Stomach (tissue), 9 donors: ENCODE results near the gene TMEM165. TPM values are rescaled to one million over a fixed set of nuclear protein-coding genes. Genes with fewer than 3 reads are reported as not detected.

Experiments
- DNase-seq, 2 donors: peaks; one replicate each; pipeline versions ENCODE4 v3.0.0 to v3.0.0-alpha.2; 2013 to 2019
- H3K27ac ChIP-seq, 5 donors: fragments of 200-600 bp in 4 of 5; sonication (generic) in 4 of 5; one replicate each; pipeline ENCODE4 v1.5.1; 2013 to 2019; ENCODE audit warnings: mild to moderate bottlenecking in 1 of 5, moderate library complexity in 1 of 5
- H3K27me3 ChIP-seq, 3 donors: fragments of 200-600 bp; sonication (generic); one replicate each; pipeline ENCODE4 v1.5.1; 2017 to 2019; ENCODE audit warnings: mixed run types in 1 of 3
- H3K36me3 ChIP-seq, 4 donors: fragments of 200-600 bp; sonication (generic); 1 replicate in 3 of 4; 2 replicates in 1 of 4; pipeline ENCODE4 v1.5.1; 2016 to 2019
- H3K4me1 ChIP-seq, 4 donors: fragments of 200-600 bp; sonication (generic); one replicate each; pipeline ENCODE4 v1.5.1; 2016 to 2019
- H3K4me3 ChIP-seq, 4 donors: fragments of 200-600 bp; sonication (generic) in 3 of 4; one replicate each; pipeline ENCODE4 v1.5.1; 2016 to 2019; ENCODE audit warnings: mild to moderate bottlenecking in 1 of 4
- H3K9me3 ChIP-seq, 4 donors: fragments of 200-600 bp; sonication (generic); one replicate each; pipeline ENCODE4 v1.5.1; 2016 to 2019
- CTCF ChIP-seq, 7 experiments: fragments of 450-650 bp in 4 of 7; fragments of 200-600 bp in 3 of 7; sonication (generic) in 3 of 7; IDR thresholded peaks; one replicate each; pipeline ENCODE4 v1.5.1; 2016 to 2019; ENCODE audit warnings: antibody characterized with exemption in 7 of 7, control low read depth in 2 of 7, mild to moderate bottlenecking in 1 of 7
- EP300 ChIP-seq: sonication (generic); formaldehyde crosslinking; IDR thresholded peaks from one replicate; pipeline ENCODE4 v1.6.1; 2017; ENCODE audit warnings: antibody characterized with exemption
- POLR2A ChIP-seq, 4 donors: fragments of 450-650 bp; IDR thresholded peaks; one replicate each; pipeline ENCODE4 v1.6.1; 2016; ENCODE audit warnings: antibody characterized with exemption in 4 of 4, control low read depth in 2 of 4, mild to moderate bottlenecking in 1 of 4, moderate library complexity in 1 of 4
- POLR2AphosphoS5 ChIP-seq, 3 donors: sonication (generic); formaldehyde crosslinking; IDR thresholded peaks; one replicate each; pipeline ENCODE4 v1.6.1; 2016; ENCODE audit warnings: antibody characterized with exemption in 3 of 3
- WGBS, 5 donors: extraction: QIAGEN DNeasy Blood & Tissue Kit in 3 of 5; methylation state at CpG; one replicate each; pipeline versions ENCODE4 v1.1.5 to v1.1.7; 2013 to 2018; 5-methylcytosine and 5-hydroxymethylcytosine counted together
- intact Hi-C: fragments of 100-400 bp; cut with DNase I; formaldehyde crosslinking; loops from one replicate; pipeline ENCODE4 v1.15.1; 2023; ENCODE audit warnings: low total_unique reads
- polyA plus RNA-seq, 3 donors: library from polyadenylated mRNA; stranded (reverse); fragments of 200-250 nt; gene quantifications; one replicate each; pipeline ENCODE4 v1.2.3, GENCODE V29; 2013
- total RNA-seq, 5 donors: library from RNA; depleted of rRNA; stranded (reverse); fragments of >200 nt; gene quantifications; one replicate each; pipeline versions ENCODE4 v1.1.0 to v1.2.3, GENCODE V29; 2014 to 2016
- donor health status: healthy with polysubstance abuse.
- donor health status: Bipolar disorder and iron deficiency.
- donor health status: healthy.

Gene TMEM165
- total and polyA plus RNA-seq, 8 donors = 21.6 to 365 (median 107) TPM

GRCh38 chr4:55410431-55410830 lies 14.7 kb downstream of the TMEM165 start:
- Histone ChIP-seq H3K9me3 (no peaks in the 10 kb centered on the region), H3K4me3 (no peak overlapping the region), H3K36me3 (peaks cover 6 to 68% (median 55%) of the 10 kb centered on the region in 4 donors), H3K27me3 (no peaks in the 10 kb centered on the region), H3K4me1 (peaks cover 0 to 53% (median 29%) of the 10 kb centered on the region in 4 donors), H3K27ac (no peak overlapping the region)
- DNase-seq = no peak
- 85 to 97% (median 86%) methylated on average over 8 of the region's 8 CpGs for WGBS, 5 donors
- TF ChIP-seq POLR2AphosphoS5 (IDR thresholded peaks at IDR 0.05) (no peak), CTCF (IDR thresholded peaks at IDR 0.05) (no peak), POLR2A (IDR thresholded peaks at IDR 0.05) (no peak), EP300 (no peak)
- intact Hi-C loops = no loop called here

GRCh38 chr4:55411621-55412020 lies 15.9 kb downstream of the TMEM165 start:
- no peak for DNase-seq
- Histone ChIP-seq H3K4me3 (no peak overlapping the region), H3K4me1 (peaks cover 0 to 41% (median 25%) of the 10 kb centered on the region in 4 donors), H3K27ac (no peak overlapping the region), H3K9me3 (no peaks in the 10 kb centered on the region), H3K36me3 (peaks cover 3 to 68% (median 55%) of the 10 kb centered on the region in 4 donors), H3K27me3 (no peaks in the 10 kb centered on the region)
- TF ChIP-seq POLR2AphosphoS5 (IDR thresholded peaks at IDR 0.05) = no peak
- TF ChIP-seq EP300 = no peak
- no peak for TF ChIP-seq CTCF (IDR thresholded peaks at IDR 0.05)
- TF ChIP-seq POLR2A (IDR thresholded peaks at IDR 0.05) = no peak
- 89 to 93% (median 91%) methylated on average over 6 of the region's 6 CpGs for WGBS, 5 donors
- intact Hi-C loops = no loop called here

GRCh38 chr4:55416176-55416575 lies 20.4 kb downstream of the TMEM165 start:
- H3K4me3 ChIP-seq = no peak overlapping the region
- H3K27me3 ChIP-seq = no peaks in the 10 kb centered on the region
- no peaks in the 10 kb centered on the region for H3K9me3 ChIP-seq
- H3K4me1 ChIP-seq = peaks cover 0 to 6% (median 0%) of the 10 kb centered on the region in 4 donors
- DNase-seq = no peak
- no peak overlapping the region for H3K27ac ChIP-seq
- TF ChIP-seq EP300 (no peak), CTCF (IDR thresholded peaks at IDR 0.05) (no peak), POLR2AphosphoS5 (IDR thresholded peaks at IDR 0.05) (no peak), POLR2A (IDR thresholded peaks at IDR 0.05) (no peak)
- intact Hi-C loops = no loop called here
- peaks cover 35 to 97% (median 88%) of the 10 kb centered on the region in 4 donors for H3K36me3 ChIP-seq
- 84 to 91% (median 89%) methylated on average over 3 of the region's 3 CpGs for WGBS, 5 donors

GRCh38 chr4:55424791-55425190 lies 29.0 kb downstream of the TMEM165 start:
- peaks cover 0 to 14% (median 8%) of the 10 kb centered on the region in 4 donors for H3K4me1 ChIP-seq
- WGBS, 5 donors = 84 to 92% (median 89%) methylated on average over 3 of the region's 3 CpGs

More at GRCh38 chr4:55424791-55425190, 29.0 kb downstream of the TMEM165 start:
- TF ChIP-seq POLR2AphosphoS5 (IDR thresholded peaks at IDR 0.05) (no peak), EP300 (no peak), POLR2A (IDR thresholded peaks at IDR 0.05) (no peak), CTCF (IDR thresholded peaks at IDR 0.05) (no peak)
- H3K9me3 ChIP-seq = no peaks in the 10 kb centered on the region
- H3K36me3 ChIP-seq = peaks cover 47 to 100% (median 97%) of the 10 kb centered on the region in 4 donors
- H3K27ac ChIP-seq = no peak overlapping the region
- no peaks in the 10 kb centered on the region for H3K27me3 ChIP-seq
- intact Hi-C loops = no loop called here
- H3K4me3 ChIP-seq = no peak overlapping the region
- DNase-seq = no peak
